ENCODE data around the gene EBF4. TPM values are rescaled to one million over a fixed set of nuclear protein-coding genes. Genes with fewer than 3 reads are reported as not detected.

EBF4 gene
- total and polyA plus RNA-seq, 2 of the 8 experiments (the other 6 are each of a cell fraction or from before 2014, with no cell fraction given), result 1.2 to 2.9 TPM

GRCh38 chr20:2694008-2694471, 1.5 kb downstream of the EBF4 start:
- POLR2A ChIA-PET (ENCODE audit: partially characterized antibody), result interaction anchor here (0.8 to 2.8 kb wide), 7 partner anchors 8 to 146 kb away, joined by 3 to 8 read pairs (median 4); partner anchors contain the start of genes NOP56, PCED1A and VPS16
- Histone ChIP-seq H3K18ac (ENCODE audit: extremely low read depth, low read length) (no peak overlapping the region), H2AFZ (ENCODE audit: low read length) (no peak overlapping the region), H2BK15ac (ENCODE audit: low read length) (no peak overlapping the region), H3K23me2 (ENCODE audit: low read depth, low read length) (peaks cover 3% of the 10 kb centered on the region; the same call in 1 of the 2 replicates), H3K79me1 (ENCODE audit: low read depth, low read length) (no peaks in the 10 kb centered on the region), H2BK12ac (ENCODE audit: low read depth, low read length) (no peak overlapping the region), H3K27me3 (replicated peaks in 1 of 4; ENCODE audit: control insufficient read depth in 3 of 4, extremely low read depth in 1 of 4, insufficient read depth in 3 of 4, low read length in 3 of 4) (peaks cover 54 to 83% (median 72%) of the 10 kb centered on the region in 4 experiments), H3K27ac (ENCODE audit: low read depth, low read length) (no peak overlapping the region), H3K56ac (replicated peaks; ENCODE audit: insufficient read length, low read depth, low read length) (no peak overlapping the region), H4K8ac (ENCODE audit: extremely low read depth, insufficient read depth, low read length) (no peak overlapping the region), H3K14ac (ENCODE audit: insufficient read length) (no peak overlapping the region), H3K36me3 (ENCODE audit: control insufficient read depth in 2 of 4, insufficient read depth in 4 of 4, low read length in 3 of 4) (no peaks in the 10 kb centered on the region; a peak in 1 of 8 replicates), H4K5ac (ENCODE audit: insufficient read length, low read depth, low read length) (no peak overlapping the region), H2BK20ac (ENCODE audit: low read length) (no peak overlapping the region), H2BK120ac (replicated peaks; ENCODE audit: low read depth, low read length) (no peak overlapping the region), H3K4me1 (replicated peaks in 1 of 4; ENCODE audit: control insufficient read depth in 3 of 4, insufficient read depth in 4 of 4, low read length in 3 of 4) (peaks cover 0 to 25% (median 14%) of the 10 kb centered on the region in 4 experiments; a peak in 6 of 7 replicates), H3K79me2 (ENCODE audit: control insufficient read depth in 1 of 2, insufficient read depth in 2 of 2, low read length in 2 of 2) (no peaks in the 10 kb centered on the region), H3K23ac (ENCODE audit: insufficient read length) (no peak overlapping the region), H2AK5ac (ENCODE audit: low read depth, low read length) (no peak overlapping the region), H4K20me1 (replicated peaks in 1 of 2; ENCODE audit: control insufficient read depth in 1 of 2, insufficient read depth in 2 of 2, low read length in 2 of 2) (peaks cover 5 to 9% of the 10 kb centered on the region in 2 experiments), H3K4me2 (ENCODE audit: insufficient read depth in 1 of 2, low read depth in 2 of 2, low read length in 2 of 2) (peak overlapping the region; percentile 56 to 65), H4K91ac (replicated peaks; ENCODE audit: insufficient read length, low read length) (no peak overlapping the region), H3K9me3 (ENCODE audit: insufficient read depth in 2 of 2, low read depth in 1 of 2, low read length in 1 of 2) (no peaks in the 10 kb centered on the region), H3K9ac (replicated peaks in 1 of 4; ENCODE audit: extremely low read depth in 1 of 4, low read depth in 3 of 4, low read length in 3 of 4) (no peak overlapping the region), H2BK5ac (ENCODE audit: low read depth, low read length) (no peak overlapping the region), H3K4ac (replicated peaks; ENCODE audit: insufficient read length, low read depth, low read length) (no peak overlapping the region), H3K4me3 (ENCODE audit: extremely low read depth in 1 of 4, insufficient read depth in 2 of 4, low read depth in 3 of 4, low read length in 4 of 4) (peak overlapping the region in 3 of 4 experiments; percentile 7 to 55 (median 10); a peak in 5 of 8 replicates)
- WGBS, 2 experiments (ENCODE audit: extremely low coverage in 1 of 2, insufficient coverage in 1 of 2, insufficient read length in 1 of 2, insufficient replicate concordance in 2 of 2, low coverage in 1 of 2, low lambda C conversion rate in 2 of 2, missing lambda C conversion rate in 1 of 2), result 13% methylated on average over 23 of the region's 23 CpGs; no CpG with 5 or more reads in 1 of the 2 experiments
- no peak for TF ChIP-seq USF2 (IDR thresholded peaks at IDR 0.05; ENCODE audit: low read length)
- TF ChIP-seq SUZ12 (IDR thresholded peaks at IDR 0.05; ENCODE audit: low read length), result peak; percentile 85; the same call in 1 of the 2 replicates
- TF ChIP-seq HDAC2 (IDR thresholded peaks at IDR 0.05; ENCODE audit: borderline replicate concordance in 1 of 2, low read depth in 2 of 2, low read length in 2 of 2), result no peak
- TF ChIP-seq RNF2 (IDR thresholded peaks at IDR 0.05; ENCODE audit: borderline replicate concordance, low read depth, low read length, missing control alignments, poor library complexity, severe bottlenecking), result peak; percentile 18
- TF ChIP-seq EZH2 (IDR thresholded peaks at IDR 0.05; ENCODE audit: low read depth, low read length, severe bottlenecking), result peak; percentile 81
- 0 out of 2 replicates have a peak, but pooled peaks have one; percentile 9 for TF ChIP-seq TAF1 (IDR thresholded peaks at IDR 0.05; ENCODE audit: low read depth, low read length)
- FAIRE-seq (no peak), DNase-seq (ENCODE audit: low read depth in 1 of 2, low spot score in 2 of 2) (peak in 1 of 2 experiments; percentile 64)
- CTCF ChIA-PET (ENCODE audit: partially characterized antibody), result interaction anchor here (0.7 to 9.2 kb wide), 8 partner anchors 13 to 107 kb away, joined by 3 to 151 read pairs (median 3); no protein-coding TSS in a partner anchor

All from H1 (cell line).